Measurements from ENCODE around the gene SLC38A8. TPM values are rescaled to one million over a fixed set of nuclear protein-coding genes. Genes with fewer than 3 reads are reported as not detected.

Gene SLC38A8
- total RNA-seq, 1 experiment from 2014 or later, result 0.35 TPM

DNA sequence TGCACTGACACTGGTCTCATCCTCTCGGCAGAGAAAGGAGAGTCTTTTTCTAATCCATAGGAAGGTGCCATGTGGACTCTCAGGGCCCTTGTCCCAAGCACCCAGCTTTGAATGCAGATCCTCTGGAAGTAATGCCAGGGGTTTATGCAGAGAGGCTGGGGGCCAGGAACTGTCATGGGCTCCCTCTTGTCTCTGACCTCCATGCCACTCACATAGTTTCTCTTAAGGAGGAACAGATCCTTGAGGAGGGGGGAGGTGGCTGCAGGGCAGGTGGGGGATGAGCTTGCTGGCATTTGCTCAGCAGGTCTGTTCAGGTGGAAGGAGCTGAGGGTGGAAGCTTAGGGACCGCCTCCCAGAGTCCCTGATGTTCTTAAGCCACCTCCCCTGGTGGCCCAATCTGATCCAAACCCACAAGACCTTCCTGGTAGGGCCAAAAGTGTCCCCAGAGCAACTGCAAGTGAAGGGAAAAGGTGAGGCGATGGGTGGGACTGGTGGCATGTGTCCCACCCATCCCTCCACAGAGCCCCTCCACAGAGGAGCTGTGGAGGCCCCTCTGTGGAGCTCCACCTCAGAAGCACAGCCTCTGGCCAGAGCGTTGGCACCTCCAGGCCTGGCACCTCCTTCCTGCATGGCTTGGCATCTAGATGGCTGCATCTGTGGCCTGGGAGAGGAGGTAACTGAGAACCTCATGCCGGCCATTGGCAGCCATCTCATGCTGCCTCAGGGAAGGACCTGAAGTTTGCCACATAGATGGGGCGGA, 65.4 kb downstream of the SLC38A8 start:
- Histone ChIP-seq H2BK15ac (ENCODE audit: low read depth, low read length) (no peak overlapping the region), H3K79me1 (ENCODE audit: insufficient read depth, low read depth, low read length, poor library complexity, severe bottlenecking) (no peaks in the 10 kb centered on the region), H2AK5ac (ENCODE audit: insufficient read length, low read length) (no peak overlapping the region), H3K14ac (ENCODE audit: insufficient read depth, low read length) (no peak overlapping the region; the same call in 1 of the 2 replicates), H4K5ac (ENCODE audit: insufficient read length, low read depth, low read length) (no peak overlapping the region), H3K27ac (ENCODE audit: insufficient read length, low read depth, low read length) (no peak overlapping the region), H2BK20ac (ENCODE audit: low read depth, low read length, poor library complexity, severe bottlenecking) (no peak overlapping the region), H3K9me3 (ENCODE audit: control insufficient read depth, low read depth, low read length) (peaks cover 11% of the 10 kb centered on the region), H3K27me3 (ENCODE audit: insufficient read depth, low read length) (no peaks in the 10 kb centered on the region), H3K79me2 (ENCODE audit: insufficient read depth, low read length) (no peaks in the 10 kb centered on the region), H4K91ac (ENCODE audit: insufficient read length, low read depth, low read length) (no peak overlapping the region), H3K4me1 (ENCODE audit: insufficient read depth, low read length) (no peaks in the 10 kb centered on the region), H3K18ac (ENCODE audit: insufficient read length, low read depth, low read length) (no peak overlapping the region), H4K20me1 (ENCODE audit: control insufficient read depth, insufficient read depth, insufficient read length) (no peaks in the 10 kb centered on the region), H3K56ac (ENCODE audit: insufficient read length, low read depth, low read length) (no peak overlapping the region), H2BK12ac (ENCODE audit: insufficient read length, low read depth, low read length) (no peak overlapping the region), H2BK120ac (ENCODE audit: low read depth, low read length, poor library complexity, severe bottlenecking) (no peak overlapping the region), H3K9ac (ENCODE audit: extremely low read depth, insufficient read length, low read length) (no peak overlapping the region), H2BK5ac (ENCODE audit: insufficient read length, low read length) (no peak overlapping the region), H3K23me2 (ENCODE audit: insufficient read length, low read depth, low read length, poor library complexity, severe bottlenecking) (no peaks in the 10 kb centered on the region), H3T11ph (ENCODE audit: low read length) (no peak overlapping the region), H2AFZ (ENCODE audit: low read length) (no peak overlapping the region), H4K8ac (replicated peaks; ENCODE audit: insufficient read length, low read depth, low read length) (no peak overlapping the region), H3K23ac (ENCODE audit: insufficient read length, low read depth, low read length) (no peak overlapping the region), H3K4me2 (ENCODE audit: insufficient read depth, insufficient read length, low read length) (no peak overlapping the region), H3K4ac (ENCODE audit: low read depth, low read length) (no peak overlapping the region)
- no CpG with 5 or more reads among the region's 6 CpGs for WGBS (ENCODE audit: extremely low coverage, insufficient read length, low lambda C conversion rate)
- Mint-ChIP-seq H3K4me3 (no peak overlapping the region), H3K4me1 (peaks cover 35 to 59% of the 10 kb centered on the region in 2 experiments), H3K27me3 (ENCODE audit: low read depth) (peaks cover 26% of the 10 kb centered on the region), H3K27ac (no peak overlapping the region), H3K9me3 (peaks cover 20 to 21% of the 10 kb centered on the region in 2 experiments), H3K36me3 (ENCODE audit: insufficient read depth in 1 of 3, low read depth in 3 of 3) (peaks cover 20 to 34% (median 21%) of the 10 kb centered on the region in 3 experiments)
- no peak for DNase-seq
- TF ChIP-seq, protein P1, sequence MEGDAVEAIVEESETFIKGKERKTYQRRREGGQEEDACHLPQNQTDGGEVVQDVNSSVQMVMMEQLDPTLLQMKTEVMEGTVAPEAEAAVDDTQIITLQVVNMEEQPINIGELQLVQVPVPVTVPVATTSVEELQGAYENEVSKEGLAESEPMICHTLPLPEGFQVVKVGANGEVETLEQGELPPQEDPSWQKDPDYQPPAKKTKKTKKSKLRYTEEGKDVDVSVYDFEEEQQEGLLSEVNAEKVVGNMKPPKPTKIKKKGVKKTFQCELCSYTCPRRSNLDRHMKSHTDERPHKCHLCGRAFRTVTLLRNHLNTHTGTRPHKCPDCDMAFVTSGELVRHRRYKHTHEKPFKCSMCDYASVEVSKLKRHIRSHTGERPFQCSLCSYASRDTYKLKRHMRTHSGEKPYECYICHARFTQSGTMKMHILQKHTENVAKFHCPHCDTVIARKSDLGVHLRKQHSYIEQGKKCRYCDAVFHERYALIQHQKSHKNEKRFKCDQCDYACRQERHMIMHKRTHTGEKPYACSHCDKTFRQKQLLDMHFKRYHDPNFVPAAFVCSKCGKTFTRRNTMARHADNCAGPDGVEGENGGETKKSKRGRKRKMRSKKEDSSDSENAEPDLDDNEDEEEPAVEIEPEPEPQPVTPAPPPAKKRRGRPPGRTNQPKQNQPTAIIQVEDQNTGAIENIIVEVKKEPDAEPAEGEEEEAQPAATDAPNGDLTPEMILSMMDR (conservative IDR thresholded peaks at IDR 0.05), result no peak
